GM19463 (cell line): ENCODE measurements around the gene MS4A4E.
"Not testable (repeated sequence)": the region's sequence is repeated elsewhere in the genome, so short reads cannot be mapped to it uniquely, and the experiment has no call there.

Experiments used
- ATAC-seq: cut with Tn5 transposase; IDR thresholded peaks from one replicate; pipeline ENCODE4 v1.9.1; 2021; ENCODE audit warnings: mild to moderate bottlenecking, moderate library complexity; ENCODE audit not compliant: unreplicated experiment

MS4A4E gene

GRCh38 chr11:60242740-60243239 is at the start of gene MS4A4E:
TSS of gene MS4A4E (minus strand) at chr11:60243137. CDS start at chr11:60230055, 13,082 bp downstream.
- no peak for ATAC-seq

GRCh38 chr11:60292145-60292544 is 49.2 kb upstream of the MS4A4E start:
- ATAC-seq = no peak

GRCh38 chr11:60288531-60288930 is 45.6 kb upstream of the MS4A4E start:
- no peak for ATAC-seq

- not testable (repeated sequence) for ATAC-seq
Observed at GRCh38 chr11:60285411-60286126, 42.6 kb upstream of the MS4A4E start.

- no peak for ATAC-seq
Observed at GRCh38 chr11:60282286-60282685, 39.3 kb upstream of the MS4A4E start.

- no peak for ATAC-seq
Observed at GRCh38 chr11:60281485-60281884, 38.5 kb upstream of the MS4A4E start.

- no peak for ATAC-seq
Observed at GRCh38 chr11:60280412-60280811, 37.5 kb upstream of the MS4A4E start, which contains the start of gene MS4A4A. TSS of gene MS4A4A (plus strand) at chr11:60280666. CDS start at chr11:60280676, 10 bp downstream.

- no peak for ATAC-seq
Observed at GRCh38 chr11:60274416-60274815, 31.5 kb upstream of the MS4A4E start.

- no peak for ATAC-seq
Observed at GRCh38 chr11:60265373-60266214, 22.7 kb upstream of the MS4A4E start.

GRCh38 chr11:60264644-60265043 is 21.7 kb upstream of the MS4A4E start:
- ATAC-seq = no peak

- no peak for ATAC-seq
Observed at GRCh38 chr11:60263402-60263801, 20.5 kb upstream of the MS4A4E start.

- ATAC-seq = no peak
Observed at GRCh38 chr11:60261014-60261413, 18.1 kb upstream of the MS4A4E start.

- ATAC-seq = no peak
Observed at GRCh38 chr11:60257956-60258722, 15.2 kb upstream of the MS4A4E start.

- no peak for ATAC-seq
Observed at GRCh38 chr11:60252213-60253108, 9.5 kb upstream of the MS4A4E start.

- no peak for ATAC-seq
Observed at GRCh38 chr11:60251485-60252212, 8.7 kb upstream of the MS4A4E start.

- no peak for ATAC-seq
Observed at GRCh38 chr11:60241786-60242185, 1.2 kb downstream of the MS4A4E start.

- ATAC-seq = no peak
Observed at GRCh38 chr11:60240662-60241061, 2.3 kb downstream of the MS4A4E start.

- no peak for ATAC-seq
Observed at GRCh38 chr11:60235321-60235720, 7.6 kb downstream of the MS4A4E start.

GRCh38 chr11:60230681-60231080 is 12.3 kb downstream of the MS4A4E start:
- ATAC-seq = no peak
